Measurements from ENCODE around the gene LRRN3. TPM values are rescaled to one million over a fixed set of nuclear protein-coding genes. Genes with fewer than 3 reads are reported as not detected.

Gene LRRN3
- total and polyA plus RNA-seq, 8 donors, result 0.30 to 1.3 (median 0.46) TPM; not detected in 1

- Histone ChIP-seq H3K27ac (no peak overlapping the region), H3K4me1 (peaks cover 0 to 4% (median 0%) of the 10 kb centered on the region in 3 donors), H3K36me3 (no peaks in the 10 kb centered on the region), H3K27me3 (no peaks in the 10 kb centered on the region), H3K4me3 (no peak overlapping the region), H3K9me3 (no peaks in the 10 kb centered on the region)
- no peak for FAIRE-seq
- intact Hi-C loops (cut with DNase I), result loop anchor here in 1 of 3 donors (10.0 kb wide), 1 partner anchor 392 kb away; no protein-coding TSS in a partner anchor
- 54 to 59% methylated on average over 2 of the region's 2 CpGs for WGBS, 2 donors
- DNase-seq, result no peak
- ATAC-seq, result no peak
- TF ChIP-seq CTCF (IDR thresholded peaks at IDR 0.05), result no peak
These were observed 1.7 kb downstream of the LRRN3 start for GRCh38 chr7:111092406-111093236.

- no peak overlapping the region for H3K4me3 ChIP-seq
- no peak for DNase-seq
- ATAC-seq, result no peak
- intact Hi-C loops (cut with DNase I), result loop anchor here in 1 of 3 donors (10.0 kb wide), 1 partner anchor 391 kb away; no protein-coding TSS in a partner anchor
- peaks cover 0 to 4% (median 0%) of the 10 kb centered on the region in 3 donors for H3K4me1 ChIP-seq
- no peaks in the 10 kb centered on the region for H3K9me3 ChIP-seq
- H3K27me3 ChIP-seq, result no peaks in the 10 kb centered on the region
- no peak overlapping the region for H3K27ac ChIP-seq
- no peaks in the 10 kb centered on the region for H3K36me3 ChIP-seq
- no peak for FAIRE-seq
- TF ChIP-seq CTCF (IDR thresholded peaks at IDR 0.05), result no peak
- 85% methylated on average over 4 of the region's 4 CpGs for WGBS, 2 donors
These were observed 2.6 kb downstream of the LRRN3 start for GRCh38 chr7:111093496-111093895.

- 50 to 51% methylated on average over 1 of the region's 1 CpG for WGBS, 2 donors
- intact Hi-C loops (cut with DNase I), result loop anchor here in 1 of 3 donors (10.0 kb wide), 1 partner anchor 390 kb away; no protein-coding TSS in a partner anchor
- no peak for TF ChIP-seq CTCF (IDR thresholded peaks at IDR 0.05)
These were observed 3.5 kb downstream of the LRRN3 start for GRCh38 chr7:111094419-111094818.

DNA sequence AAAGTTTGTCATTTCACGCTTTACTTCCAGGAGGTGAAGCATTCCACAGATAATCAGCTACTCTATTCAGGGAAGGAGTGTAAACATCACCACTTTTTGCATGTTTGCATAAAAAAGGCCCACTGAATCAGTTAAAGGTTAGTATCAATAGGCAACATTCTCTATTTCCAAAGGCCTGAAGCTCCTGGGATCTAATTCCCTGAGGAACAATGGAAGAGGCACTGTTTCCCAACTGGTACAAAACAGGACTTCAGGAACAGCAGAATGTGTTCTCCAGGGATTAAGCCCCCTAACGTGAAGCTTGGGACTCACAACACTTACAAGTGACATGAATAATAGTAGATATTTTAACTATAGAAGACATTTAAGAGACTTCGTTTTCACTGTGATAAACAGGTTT is 6.1 kb downstream of the LRRN3 start:
- no peaks in the 10 kb centered on the region for H3K27me3 ChIP-seq
- no peak overlapping the region for H3K4me3 ChIP-seq
- no peak for ATAC-seq
- H3K36me3 ChIP-seq, result no peaks in the 10 kb centered on the region
- no peak for DNase-seq
- no peaks in the 10 kb centered on the region for H3K9me3 ChIP-seq
- no peak for FAIRE-seq
- TF ChIP-seq CTCF (IDR thresholded peaks at IDR 0.05), result no peak
- H3K27ac ChIP-seq, result no peak overlapping the region
- H3K4me1 ChIP-seq, result peaks cover 0 to 4% (median 0%) of the 10 kb centered on the region in 3 donors
- intact Hi-C loops (cut with DNase I), result loop anchor here in 1 of 3 donors (10.0 kb wide), 1 partner anchor 388 kb away; no protein-coding TSS in a partner anchor
- WGBS, 2 donors, result 85 to 91% methylated on average over 3 of the region's 3 CpGs

More at GRCh38 chr7:111094419-111094818, 3.5 kb downstream of the LRRN3 start:
- H3K27ac ChIP-seq, result no peak overlapping the region
- peaks cover 0 to 4% (median 0%) of the 10 kb centered on the region in 3 donors for H3K4me1 ChIP-seq
- H3K9me3 ChIP-seq, result no peaks in the 10 kb centered on the region
- H3K27me3 ChIP-seq, result no peaks in the 10 kb centered on the region
- no peaks in the 10 kb centered on the region for H3K36me3 ChIP-seq
- ATAC-seq (no peak), FAIRE-seq (no peak), DNase-seq (no peak)
- H3K4me3 ChIP-seq, result no peak overlapping the region
